OCI-LY3 (cell line): ENCODE measurements around the gene SPG7.

ENCODE experiments used
- EZH2phosphoT487 ChIP-seq: fragments of 200-600 bp; shearing (Covaris generic); IDR thresholded peaks from 2 replicates; pipeline ENCODE4 v1.6.1; 2018; ENCODE audit warnings: antibody characterized with exemption, mixed run types, low read depth
- TF ChIP-seq, protein P1 (sequence below): fragments of 200-600, 300-600 bp; sonication (generic); IDR thresholded peaks from 2 replicates; pipeline ENCODE4 v1.5.1; 2014; ENCODE audit warnings: antibody characterized with exemption, low read length, low read depth

DNA sequence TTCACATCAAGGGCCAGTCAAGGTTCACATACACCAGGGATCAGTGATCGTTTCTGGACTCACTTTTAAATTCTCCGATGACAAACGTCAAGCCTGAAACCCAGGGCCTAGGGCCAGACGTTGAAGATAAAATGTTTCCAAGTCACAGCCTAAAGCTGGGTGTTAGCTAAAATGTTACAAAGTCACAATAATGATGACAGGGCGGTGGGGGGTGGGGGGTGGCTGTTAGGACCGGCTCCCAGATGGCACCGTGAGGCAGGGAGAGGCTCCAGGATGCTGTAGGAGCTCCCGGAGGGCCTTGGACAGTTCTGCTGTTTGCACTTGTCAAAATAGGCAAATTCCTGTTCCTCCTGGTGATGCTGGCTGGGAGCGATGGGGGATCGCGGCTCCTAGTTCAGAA is 35.9 kb downstream of the SPG7 start:
- TF ChIP-seq, protein P1, sequence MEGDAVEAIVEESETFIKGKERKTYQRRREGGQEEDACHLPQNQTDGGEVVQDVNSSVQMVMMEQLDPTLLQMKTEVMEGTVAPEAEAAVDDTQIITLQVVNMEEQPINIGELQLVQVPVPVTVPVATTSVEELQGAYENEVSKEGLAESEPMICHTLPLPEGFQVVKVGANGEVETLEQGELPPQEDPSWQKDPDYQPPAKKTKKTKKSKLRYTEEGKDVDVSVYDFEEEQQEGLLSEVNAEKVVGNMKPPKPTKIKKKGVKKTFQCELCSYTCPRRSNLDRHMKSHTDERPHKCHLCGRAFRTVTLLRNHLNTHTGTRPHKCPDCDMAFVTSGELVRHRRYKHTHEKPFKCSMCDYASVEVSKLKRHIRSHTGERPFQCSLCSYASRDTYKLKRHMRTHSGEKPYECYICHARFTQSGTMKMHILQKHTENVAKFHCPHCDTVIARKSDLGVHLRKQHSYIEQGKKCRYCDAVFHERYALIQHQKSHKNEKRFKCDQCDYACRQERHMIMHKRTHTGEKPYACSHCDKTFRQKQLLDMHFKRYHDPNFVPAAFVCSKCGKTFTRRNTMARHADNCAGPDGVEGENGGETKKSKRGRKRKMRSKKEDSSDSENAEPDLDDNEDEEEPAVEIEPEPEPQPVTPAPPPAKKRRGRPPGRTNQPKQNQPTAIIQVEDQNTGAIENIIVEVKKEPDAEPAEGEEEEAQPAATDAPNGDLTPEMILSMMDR: no peak
- TF ChIP-seq EZH2phosphoT487: no peak
